Putamen (tissue), 1 donor: ENCODE results near the gene GRIPAP1.

Source experiments
- DNase-seq: peaks from one replicate; pipeline ENCODE4 v3.0.0-alpha.2; 2016; ENCODE audit warnings: low spot score

GRIPAP1 gene

GRCh38 chrX:49002091-49002935, at the start of gene GRIPAP1:
Gene GRIPAP1, minus strand, starts transcription at chrX:49002264. Its CDS starts 35 bp downstream, at chrX:49002229.
- peak; percentile 84 for DNase-seq

GRCh38 chrX:49043987-49044281, 41.9 kb upstream of the GRIPAP1 start:
- DNase-seq, result no peak

GRCh38 chrX:49043220-49043986, 41.3 kb upstream of the GRIPAP1 start, which contains the start of gene TFE3:
Gene TFE3, minus strand, starts transcription at chrX:49043357. Its CDS starts 131 bp downstream, at chrX:49043226.
- DNase-seq, result peak; percentile 97

- DNase-seq, result no peak
Measured at GRCh38 chrX:49042581-49043219, 40.6 kb upstream of the GRIPAP1 start.

- no peak for DNase-seq
Measured at GRCh38 chrX:49041744-49042580, 39.9 kb upstream of the GRIPAP1 start.

- DNase-seq, result no peak
Measured at GRCh38 chrX:49040376-49040955, 38.4 kb upstream of the GRIPAP1 start.

GRCh38 chrX:49039598-49040375, 37.7 kb upstream of the GRIPAP1 start:
- peak; percentile 55 for DNase-seq

GRCh38 chrX:49037883-49038475, 35.9 kb upstream of the GRIPAP1 start:
- no peak for DNase-seq

- no peak for DNase-seq
Measured at GRCh38 chrX:49030283-49030682, 28.2 kb upstream of the GRIPAP1 start.

- no peak for DNase-seq
Measured at GRCh38 chrX:49029876-49030275, 27.8 kb upstream of the GRIPAP1 start.

- DNase-seq, result no peak
Measured at GRCh38 chrX:49019599-49020249, 17.7 kb upstream of the GRIPAP1 start.

GRCh38 chrX:49019050-49019449, 17.0 kb upstream of the GRIPAP1 start:
- no peak for DNase-seq

- no peak for DNase-seq
Measured at GRCh38 chrX:49003696-49004095, 1.6 kb upstream of the GRIPAP1 start.

- peak; percentile 7 for DNase-seq
Measured at GRCh38 chrX:49001521-49002090, 458 bp downstream of the GRIPAP1 start.

- no peak for DNase-seq
Measured at GRCh38 chrX:49000636-49001035, 1.4 kb downstream of the GRIPAP1 start.

GRCh38 chrX:48999030-48999429, 3.0 kb downstream of the GRIPAP1 start:
- peak; percentile 65 for DNase-seq

- DNase-seq, result no peak
Measured at GRCh38 chrX:48998391-48998790, 3.7 kb downstream of the GRIPAP1 start.

GRCh38 chrX:48997865-48998264, 4.2 kb downstream of the GRIPAP1 start:
- no peak for DNase-seq

GRCh38 chrX:48997455-48997854, 4.6 kb downstream of the GRIPAP1 start:
- DNase-seq, result no peak
